ENCODE measurements around the gene PPP1R3E. TPM values are rescaled to one million over a fixed set of nuclear protein-coding genes. Genes with fewer than 3 reads are reported as not detected.
"Not testable (repeated sequence)": the region's sequence is repeated elsewhere in the genome, so short reads cannot be mapped to it uniquely, and the experiment has no call there.

PPP1R3E gene
- polyA plus RNA-seq, 1 donor = 27.3 TPM

GRCh38 chr14:23294734-23295561, 7.7 kb downstream of the PPP1R3E start:
- Histone ChIP-seq H3K27ac (ENCODE audit: low read length) (no peak overlapping the region), H3K4me3 (ENCODE audit: low read length) (no peak overlapping the region), H3K9me3 (ENCODE audit: control insufficient read depth, low read depth, low read length) (no peaks in the 10 kb centered on the region), H3K27me3 (ENCODE audit: control insufficient read depth, insufficient read depth, low read length) (peaks cover 8% of the 10 kb centered on the region), H3K4me1 (ENCODE audit: control insufficient read depth, insufficient read depth, low read length) (peaks cover 7% of the 10 kb centered on the region), H3K36me3 (ENCODE audit: control insufficient read depth, insufficient read depth, low read length) (peaks cover 16% of the 10 kb centered on the region)
- peak in 1 of 2 donors; percentile 33 for DNase-seq
- WGBS (ENCODE audit: insufficient coverage, low lambda C conversion rate) = no CpG with 5 or more reads among the region's 24 CpGs

- DNase-seq = no peak
- Histone ChIP-seq H3K27me3 (ENCODE audit: control insufficient read depth, insufficient read depth, low read length) (no peaks in the 10 kb centered on the region), H3K4me3 (ENCODE audit: low read length) (peak overlapping the region; percentile 68), H3K9me3 (ENCODE audit: control insufficient read depth, low read depth, low read length) (no peaks in the 10 kb centered on the region), H3K4me1 (ENCODE audit: control insufficient read depth, insufficient read depth, low read length) (peaks cover 8% of the 10 kb centered on the region), H3K36me3 (ENCODE audit: control insufficient read depth, insufficient read depth, low read length) (no peaks in the 10 kb centered on the region), H3K27ac (ENCODE audit: low read length) (peak overlapping the region; percentile 95)
- 0% methylated on average over 1 of the region's 6 CpGs for WGBS (ENCODE audit: insufficient coverage, low lambda C conversion rate)
These were observed 15.7 kb downstream of the PPP1R3E start for GRCh38 chr14:23286902-23287479.

- no peaks in the 10 kb centered on the region for H3K9me3 ChIP-seq (ENCODE audit: control insufficient read depth, low read depth, low read length)
- H3K4me3 ChIP-seq (ENCODE audit: low read length) = peak within 1 kb of the TSS; percentile 68
These were observed 16.4 kb downstream of the PPP1R3E start, which contains the start of gene HOMEZ for GRCh38 chr14:23286020-23286901. Gene HOMEZ (minus strand): TSS chr14:23286132. CDS start chr14:23285952, 180 bp downstream.

GRCh38 chr14:23285530-23286019, 17.1 kb downstream of the PPP1R3E start:
- H3K27me3 ChIP-seq (ENCODE audit: control insufficient read depth, insufficient read depth, low read length) = no peaks in the 10 kb centered on the region
- peak in 1 of 2 donors; percentile 16 for DNase-seq
- no CpG with 5 or more reads among the region's 22 CpGs for WGBS (ENCODE audit: insufficient coverage, low lambda C conversion rate)

More at GRCh38 chr14:23286020-23286901, 16.4 kb downstream of the PPP1R3E start, which contains the start of gene HOMEZ:
- Histone ChIP-seq H3K27ac (ENCODE audit: low read length) (peak within 1 kb of the TSS; percentile 95), H3K36me3 (ENCODE audit: control insufficient read depth, insufficient read depth, low read length) (no peaks in the 10 kb centered on the region), H3K4me1 (ENCODE audit: control insufficient read depth, insufficient read depth, low read length) (peaks cover 8% of the 10 kb centered on the region), H3K27me3 (ENCODE audit: control insufficient read depth, insufficient read depth, low read length) (no peaks in the 10 kb centered on the region)
- peak; percentile 98 to 100 for DNase-seq
- 0% methylated on average over 1 of the region's 53 CpGs for WGBS (ENCODE audit: insufficient coverage, low lambda C conversion rate)

GRCh38 chr14:23284654-23285529, 17.8 kb downstream of the PPP1R3E start:
- Histone ChIP-seq H3K27ac (ENCODE audit: low read length) (peak overlapping the region; percentile 86), H3K27me3 (ENCODE audit: control insufficient read depth, insufficient read depth, low read length) (no peaks in the 10 kb centered on the region), H3K9me3 (ENCODE audit: control insufficient read depth, low read depth, low read length) (no peaks in the 10 kb centered on the region), H3K4me1 (ENCODE audit: control insufficient read depth, insufficient read depth, low read length) (peaks cover 14% of the 10 kb centered on the region), H3K4me3 (ENCODE audit: low read length) (peak overlapping the region; percentile 68), H3K36me3 (ENCODE audit: control insufficient read depth, insufficient read depth, low read length) (no peaks in the 10 kb centered on the region)
- WGBS (ENCODE audit: insufficient coverage, low lambda C conversion rate) = 80% methylated on average over 1 of the region's 9 CpGs
- DNase-seq = peak; percentile 14 to 61

More at GRCh38 chr14:23285530-23286019, 17.1 kb downstream of the PPP1R3E start:
- H3K4me3 ChIP-seq (ENCODE audit: low read length) = peak overlapping the region; percentile 68
- peaks cover 8% of the 10 kb centered on the region for H3K4me1 ChIP-seq (ENCODE audit: control insufficient read depth, insufficient read depth, low read length)
- H3K9me3 ChIP-seq (ENCODE audit: control insufficient read depth, low read depth, low read length) = no peaks in the 10 kb centered on the region
- no peaks in the 10 kb centered on the region for H3K36me3 ChIP-seq (ENCODE audit: control insufficient read depth, insufficient read depth, low read length)
- H3K27ac ChIP-seq (ENCODE audit: low read length) = peak overlapping the region; percentile 86

- H3K4me1 ChIP-seq (ENCODE audit: control insufficient read depth, insufficient read depth, low read length) = peaks cover 14% of the 10 kb centered on the region
- no peak overlapping the region for H3K4me3 ChIP-seq (ENCODE audit: low read length)
- no peak overlapping the region for H3K27ac ChIP-seq (ENCODE audit: low read length)
- DNase-seq = no peak
- H3K36me3 ChIP-seq (ENCODE audit: control insufficient read depth, insufficient read depth, low read length) = peaks cover 6% of the 10 kb centered on the region
- WGBS (ENCODE audit: insufficient coverage, low lambda C conversion rate) = 100% methylated on average over 1 of the region's 6 CpGs
- H3K9me3 ChIP-seq (ENCODE audit: control insufficient read depth, low read depth, low read length) = no peaks in the 10 kb centered on the region
- no peaks in the 10 kb centered on the region for H3K27me3 ChIP-seq (ENCODE audit: control insufficient read depth, insufficient read depth, low read length)
These were observed 21.4 kb downstream of the PPP1R3E start for GRCh38 chr14:23281247-23281646.

GRCh38 chr14:23277928-23278327, 24.7 kb downstream of the PPP1R3E start:
- not testable (repeated sequence) for H3K9me3 ChIP-seq (ENCODE audit: control insufficient read depth, low read depth, low read length); H3K27ac ChIP-seq (ENCODE audit: low read length); DNase-seq; H3K4me3 ChIP-seq (ENCODE audit: low read length); H3K27me3 ChIP-seq (ENCODE audit: control insufficient read depth, insufficient read depth, low read length)
- no CpG with 5 or more reads among the region's 6 CpGs for WGBS (ENCODE audit: insufficient coverage, low lambda C conversion rate)
- Histone ChIP-seq H3K4me1 (ENCODE audit: control insufficient read depth, insufficient read depth, low read length) (peaks cover 11% of the 10 kb centered on the region), H3K36me3 (ENCODE audit: control insufficient read depth, insufficient read depth, low read length) (peaks cover 17% of the 10 kb centered on the region)

- H3K9me3 ChIP-seq (ENCODE audit: control insufficient read depth, low read depth, low read length) = no peaks in the 10 kb centered on the region
- peaks cover 11% of the 10 kb centered on the region for H3K4me1 ChIP-seq (ENCODE audit: control insufficient read depth, insufficient read depth, low read length)
- peaks cover 17% of the 10 kb centered on the region for H3K36me3 ChIP-seq (ENCODE audit: control insufficient read depth, insufficient read depth, low read length)
- no peaks in the 10 kb centered on the region for H3K27me3 ChIP-seq (ENCODE audit: control insufficient read depth, insufficient read depth, low read length)
- whole genome bisulfite sequencing (ENCODE audit: insufficient coverage, low lambda C conversion rate) = no CpG with 5 or more reads among the region's 3 CpGs
- H3K4me3 ChIP-seq (ENCODE audit: low read length) = no peak overlapping the region
- H3K27ac ChIP-seq (ENCODE audit: low read length) = peak overlapping the region; percentile 22
- peak; percentile 14 to 63 for DNase-seq
These were observed 25.5 kb downstream of the PPP1R3E start for GRCh38 chr14:23277189-23277588.

- no peak overlapping the region for H3K4me3 ChIP-seq (ENCODE audit: low read length)
- H3K27ac ChIP-seq (ENCODE audit: low read length) = no peak overlapping the region
- no CpG with 5 or more reads among the region's 2 CpGs for WGBS (ENCODE audit: insufficient coverage, low lambda C conversion rate)
- H3K9me3 ChIP-seq (ENCODE audit: control insufficient read depth, low read depth, low read length) = no peaks in the 10 kb centered on the region
- H3K4me1 ChIP-seq (ENCODE audit: control insufficient read depth, insufficient read depth, low read length) = peaks cover 11% of the 10 kb centered on the region
- no peak for DNase-seq
- H3K27me3 ChIP-seq (ENCODE audit: control insufficient read depth, insufficient read depth, low read length) = no peaks in the 10 kb centered on the region
- H3K36me3 ChIP-seq (ENCODE audit: control insufficient read depth, insufficient read depth, low read length) = peaks cover 17% of the 10 kb centered on the region
These were observed 27.2 kb downstream of the PPP1R3E start for GRCh38 chr14:23275412-23275811.

Data from large intestine (tissue), 3 donors.